T-helper 2 cell treated with Interferon-gamma antibody and Interleukin-4, amounts not matched to agents 5 μg/mL and 100 μg/mL, for 36 hours (primary cell): ENCODE measurements around the gene ATP6AP1.

ENCODE experiments used
- DNase-seq: peaks from one replicate; pipeline ENCODE4 v3.0.0; 2021; ENCODE audit warnings: low spot score
- H3K27ac Mint-ChIP-seq: one replicate; pipeline ENCODE4 v1.8.0; 2021; ENCODE audit warnings: mild to moderate bottlenecking, mixed read lengths
- H3K27me3 Mint-ChIP-seq: one replicate; pipeline ENCODE4 v1.8.0; 2021; ENCODE audit warnings: low read depth, mixed read lengths
- H3K36me3 Mint-ChIP-seq: one replicate; pipeline ENCODE4 v1.8.0; 2021; ENCODE audit warnings: low read depth, mixed read lengths
- H3K4me1 Mint-ChIP-seq: one replicate; pipeline ENCODE4 v1.8.0; 2021; ENCODE audit warnings: low read depth, mixed read lengths
- H3K4me3 Mint-ChIP-seq: one replicate; pipeline ENCODE4 v1.8.0; 2022; ENCODE audit warnings: mild to moderate bottlenecking, moderate library complexity, mixed read lengths
- H3K9me3 Mint-ChIP-seq: one replicate; pipeline ENCODE4 v1.8.0; 2021; ENCODE audit warnings: mixed read lengths

Gene ATP6AP1

GRCh38 chrX:154470914-154471568 is 42.6 kb downstream of the ATP6AP1 start:
- DNase-seq: no peak
- Mint-ChIP-seq H3K9me3 (no peaks in the 10 kb centered on the region), H3K4me3 (no peak overlapping the region), H3K27ac (no peak overlapping the region), H3K4me1 (peaks cover 4% of the 10 kb centered on the region), H3K27me3 (no peaks in the 10 kb centered on the region), H3K36me3 (no peaks in the 10 kb centered on the region)

GRCh38 chrX:154471839-154472684 is 43.6 kb downstream of the ATP6AP1 start:
- Mint-ChIP-seq H3K4me3 (no peak overlapping the region), H3K27me3 (no peaks in the 10 kb centered on the region), H3K36me3 (no peaks in the 10 kb centered on the region), H3K9me3 (no peaks in the 10 kb centered on the region), H3K27ac (no peak overlapping the region), H3K4me1 (peaks cover 9% of the 10 kb centered on the region)
- no peak for DNase-seq

DNA sequence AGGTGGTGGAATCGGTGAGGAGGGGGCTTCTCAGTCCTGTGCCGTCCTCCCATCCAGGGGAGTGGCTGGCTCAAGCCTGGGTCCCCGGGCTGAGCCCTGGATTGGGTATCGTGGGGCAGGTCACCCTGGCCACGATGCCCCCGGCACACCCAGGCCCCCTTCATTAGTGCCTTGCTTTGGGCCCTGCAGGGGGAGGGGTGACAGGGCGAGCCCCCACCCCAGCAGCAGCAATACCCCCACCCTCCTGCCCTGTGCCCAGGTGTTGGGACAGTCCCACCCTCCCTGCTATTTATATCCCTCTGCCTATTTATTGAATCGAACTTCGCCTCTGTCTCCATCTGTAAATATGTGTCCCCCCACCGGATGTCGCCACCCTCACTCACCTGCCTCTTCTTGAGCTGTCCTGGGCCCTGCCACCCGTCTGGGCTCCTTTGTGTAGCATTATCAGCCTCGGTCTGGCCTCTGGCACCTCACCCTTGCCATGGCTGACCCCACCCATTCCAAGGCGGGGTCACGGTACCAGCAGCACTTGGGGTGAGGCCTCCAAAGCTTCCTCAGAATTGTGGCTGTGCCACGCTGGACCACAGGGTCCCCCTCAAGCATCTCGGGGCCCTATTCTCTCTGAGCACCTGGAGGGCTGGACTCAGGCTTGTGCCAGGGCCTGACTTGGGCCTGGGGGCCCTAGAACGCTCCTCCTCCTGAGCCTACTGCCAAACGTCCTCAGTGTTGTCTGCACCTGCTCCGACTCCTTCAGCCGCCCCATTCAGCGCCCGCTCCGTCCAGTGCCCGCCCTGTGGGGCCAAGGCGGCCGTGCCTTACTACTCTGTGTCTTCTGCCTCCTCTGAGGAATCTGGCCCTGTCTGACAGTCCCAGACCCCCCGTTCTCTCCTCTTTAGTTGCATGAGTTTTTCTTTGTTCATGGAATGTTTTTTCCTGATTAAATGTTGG is 44.5 kb downstream of the ATP6AP1 start:
- DNase-seq: no peak
- Mint-ChIP-seq H3K9me3 (no peaks in the 10 kb centered on the region), H3K4me1 (peaks cover 11% of the 10 kb centered on the region), H3K4me3 (no peak overlapping the region), H3K36me3 (no peaks in the 10 kb centered on the region), H3K27ac (no peak overlapping the region), H3K27me3 (no peaks in the 10 kb centered on the region)

GRCh38 chrX:154473683-154474082 is 45.2 kb downstream of the ATP6AP1 start:
- Mint-ChIP-seq H3K27me3 (no peaks in the 10 kb centered on the region), H3K4me1 (peaks cover 11% of the 10 kb centered on the region), H3K9me3 (no peaks in the 10 kb centered on the region), H3K27ac (no peak overlapping the region), H3K36me3 (no peaks in the 10 kb centered on the region), H3K4me3 (no peak overlapping the region)
- no peak for DNase-seq

GRCh38 chrX:154476821-154477220 is 48.3 kb downstream of the ATP6AP1 start:
- Mint-ChIP-seq H3K36me3 (no peaks in the 10 kb centered on the region), H3K9me3 (no peaks in the 10 kb centered on the region), H3K4me1 (peaks cover 11% of the 10 kb centered on the region), H3K27me3 (no peaks in the 10 kb centered on the region), H3K27ac (peak overlapping the region; percentile 31), H3K4me3 (peak overlapping the region; percentile 40)
- no peak for DNase-seq

DNA sequence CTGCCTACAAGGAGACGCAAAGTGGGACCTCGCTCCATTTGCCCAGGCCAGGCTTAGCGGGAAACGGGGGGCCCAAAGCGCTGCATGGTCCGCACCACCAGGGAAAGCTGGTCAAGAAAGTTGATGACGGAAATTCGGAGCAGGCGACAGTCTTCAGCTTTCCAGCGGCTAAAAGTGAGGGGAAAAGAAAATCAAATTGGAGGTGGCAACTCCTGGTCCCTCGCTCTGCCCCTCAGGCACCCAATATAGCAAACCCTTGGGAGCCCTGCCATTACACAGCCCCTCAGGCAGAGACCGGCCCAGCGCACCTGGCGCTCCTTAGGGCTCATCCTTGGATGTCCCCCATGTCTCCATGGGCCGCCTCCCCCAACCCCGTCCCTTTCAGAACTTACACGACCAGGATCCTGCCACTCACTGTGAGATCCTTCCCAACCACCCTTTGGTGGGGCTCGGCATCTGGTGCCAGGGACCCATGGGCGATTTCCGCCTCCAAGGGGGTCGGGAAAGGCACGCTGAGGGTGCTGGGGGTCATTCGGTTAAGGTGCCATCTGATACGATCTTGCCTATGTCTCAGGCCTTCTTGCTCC is 49.5 kb downstream of the ATP6AP1 start:
- peak overlapping the region; percentile 75 for H3K27ac Mint-ChIP-seq
- H3K9me3 Mint-ChIP-seq: no peaks in the 10 kb centered on the region
- H3K27me3 Mint-ChIP-seq: no peaks in the 10 kb centered on the region
- H3K4me3 Mint-ChIP-seq: peak overlapping the region; percentile 92
- H3K36me3 Mint-ChIP-seq: no peaks in the 10 kb centered on the region
- peaks cover 15% of the 10 kb centered on the region for H3K4me1 Mint-ChIP-seq
- no peak for DNase-seq

GRCh38 chrX:154478728-154479622 is 50.5 kb downstream of the ATP6AP1 start, which contains the start of gene LAGE3:
Gene LAGE3 (minus strand): TSS chrX:154479281. CDS start chrX:154478915, 366 bp downstream.
- Mint-ChIP-seq H3K27ac (peak within 1 kb of the TSS; percentile 83), H3K27me3 (no peaks in the 10 kb centered on the region), H3K4me3 (peak within 1 kb of the TSS; percentile 92), H3K9me3 (no peaks in the 10 kb centered on the region), H3K4me1 (peaks cover 18% of the 10 kb centered on the region), H3K36me3 (peaks cover 6% of the 10 kb centered on the region)
- peak; percentile 93 for DNase-seq

DNA sequence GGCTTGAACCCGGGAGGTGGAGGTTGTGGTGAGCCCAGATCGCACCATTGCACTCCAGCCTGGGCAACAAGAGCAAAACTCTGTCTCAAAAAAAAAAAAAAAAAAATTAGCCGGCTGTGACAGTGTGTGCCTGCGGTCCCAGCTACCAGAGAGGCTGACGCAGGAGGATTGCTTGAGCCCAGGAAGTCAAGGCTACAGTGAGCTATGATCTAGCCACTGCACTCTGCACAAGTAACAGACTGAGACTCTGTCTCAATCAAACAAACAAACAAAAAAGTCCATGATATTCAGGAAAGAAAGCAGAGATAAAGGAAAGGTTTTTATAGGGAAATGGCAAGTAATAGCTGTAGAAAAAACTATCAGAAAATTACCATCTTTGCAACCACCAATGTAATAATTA is 52.7 kb downstream of the ATP6AP1 start:
- H3K27me3 Mint-ChIP-seq: no peaks in the 10 kb centered on the region
- H3K36me3 Mint-ChIP-seq: peaks cover 11% of the 10 kb centered on the region
- no peak overlapping the region for H3K4me3 Mint-ChIP-seq
- H3K27ac Mint-ChIP-seq: no peak overlapping the region
- no peaks in the 10 kb centered on the region for H3K9me3 Mint-ChIP-seq
- peaks cover 17% of the 10 kb centered on the region for H3K4me1 Mint-ChIP-seq
- DNase-seq: no peak

DNA sequence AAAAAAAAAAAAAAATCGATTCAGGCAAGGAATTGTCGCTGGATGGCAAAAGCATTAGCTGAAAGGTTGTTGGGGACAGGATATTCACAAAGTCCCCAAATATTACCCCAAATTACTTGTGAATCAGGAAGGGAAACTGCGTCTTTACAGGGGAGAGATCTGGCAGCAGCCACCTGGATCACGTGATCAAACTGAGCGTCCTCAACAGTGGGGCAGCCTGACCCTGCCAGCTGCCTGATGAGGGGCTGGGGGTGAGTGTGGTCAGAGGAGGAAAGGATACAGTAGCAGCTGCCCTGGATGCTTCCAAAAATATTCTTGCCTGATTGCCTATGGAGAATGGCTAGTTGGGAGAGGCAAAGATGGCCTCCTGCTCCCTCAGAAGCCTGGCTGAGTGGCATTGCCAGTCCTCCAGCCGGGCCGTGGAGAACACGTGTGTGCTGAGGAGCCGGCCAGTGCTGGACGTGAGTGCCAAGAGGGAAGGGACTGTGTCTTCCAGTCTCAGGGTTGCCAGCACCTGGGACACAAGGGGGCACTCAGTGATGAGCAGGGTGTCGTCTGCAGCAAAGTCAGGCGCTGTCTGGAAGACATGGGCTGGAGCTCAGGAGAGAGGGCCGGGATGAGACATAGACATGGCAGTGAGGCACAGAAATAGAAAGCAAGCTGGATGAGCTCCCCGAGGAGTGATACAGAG is 53.6 kb downstream of the ATP6AP1 start:
- DNase-seq: no peak
- Mint-ChIP-seq H3K36me3 (peaks cover 11% of the 10 kb centered on the region), H3K27me3 (no peaks in the 10 kb centered on the region), H3K27ac (no peak overlapping the region), H3K4me3 (no peak overlapping the region), H3K9me3 (no peaks in the 10 kb centered on the region), H3K4me1 (peaks cover 11% of the 10 kb centered on the region)

DNA sequence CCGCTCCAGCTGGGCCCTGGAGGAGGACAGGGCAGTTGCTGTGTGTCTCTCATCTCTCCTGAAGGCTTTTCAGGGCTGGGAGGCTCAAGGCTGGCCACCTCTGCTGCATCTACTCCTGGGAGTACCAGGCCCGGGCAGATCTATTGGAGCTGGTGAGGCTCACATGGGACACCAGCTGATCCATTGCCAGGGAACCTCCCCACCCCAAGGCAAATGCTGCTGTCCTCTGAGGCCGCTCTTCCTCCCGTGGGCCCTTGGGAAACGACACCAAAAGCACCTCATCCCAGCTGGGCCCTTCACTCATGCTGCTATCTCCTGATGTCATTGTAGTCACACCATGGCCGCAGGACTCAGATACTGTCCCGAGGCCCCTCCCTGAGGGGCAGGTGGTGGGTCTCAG is 54.3 kb downstream of the ATP6AP1 start:
- Mint-ChIP-seq H3K4me1 (peaks cover 10% of the 10 kb centered on the region), H3K27me3 (no peaks in the 10 kb centered on the region), H3K4me3 (no peak overlapping the region), H3K9me3 (no peaks in the 10 kb centered on the region), H3K27ac (no peak overlapping the region), H3K36me3 (peaks cover 13% of the 10 kb centered on the region)
- DNase-seq: no peak

DNA sequence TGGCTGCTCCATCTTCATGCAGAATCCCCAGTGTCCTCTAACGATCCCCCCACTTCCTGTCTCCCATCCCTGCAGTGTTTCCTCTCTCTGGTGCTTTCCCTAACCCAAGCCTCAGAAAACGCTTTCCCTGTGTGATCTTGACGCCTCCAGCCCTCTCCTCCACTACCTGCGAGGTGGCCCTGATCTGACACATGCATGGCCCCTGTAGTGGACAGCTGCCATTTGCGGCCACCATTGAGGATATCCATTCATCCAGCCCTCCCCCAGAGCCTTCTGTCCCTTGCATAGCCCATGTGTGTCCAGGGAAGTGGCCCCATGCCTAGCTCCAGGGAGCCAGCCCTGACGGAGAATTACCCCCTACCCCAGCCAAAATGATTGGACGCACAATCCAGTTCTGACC is 54.8 kb downstream of the ATP6AP1 start:
- H3K36me3 Mint-ChIP-seq: peaks cover 16% of the 10 kb centered on the region
- no peaks in the 10 kb centered on the region for H3K27me3 Mint-ChIP-seq
- DNase-seq: no peak
- no peak overlapping the region for H3K27ac Mint-ChIP-seq
- H3K9me3 Mint-ChIP-seq: no peaks in the 10 kb centered on the region
- H3K4me1 Mint-ChIP-seq: peaks cover 9% of the 10 kb centered on the region
- H3K4me3 Mint-ChIP-seq: no peak overlapping the region
